IPS-20b (cell line): ENCODE data around the gene MCF2L2.

Experiments used
- H3K27ac ChIP-seq: one replicate; pipeline ENCODE4 v1.5.1; 2013; ENCODE audit warnings: low read length
- H3K27me3 ChIP-seq: 2 replicates; pipeline ENCODE4 v1.6.1; 2013; ENCODE audit warnings: mild to moderate bottlenecking, low read length, inconsistent platforms; ENCODE audit not compliant: insufficient read depth
- H3K36me3 ChIP-seq: 2 replicates; pipeline ENCODE4 v1.6.1; 2013; ENCODE audit warnings: low read depth, mild to moderate bottlenecking, inconsistent platforms, low read length, moderate library complexity; ENCODE audit not compliant: insufficient read depth
- H3K4me1 ChIP-seq: 2 replicates; pipeline ENCODE4 v1.6.1; 2013; ENCODE audit warnings: mild to moderate bottlenecking, control low read depth, inconsistent platforms, low read length, moderate library complexity; ENCODE audit not compliant: insufficient read depth
- H3K4me3 ChIP-seq: 2 replicates; pipeline ENCODE4 v1.5.1; 2013; ENCODE audit warnings: mild to moderate bottlenecking, low read length, inconsistent platforms
- H3K9ac ChIP-seq: 2 replicates; pipeline ENCODE4 v1.6.1; 2013; ENCODE audit warnings: low read depth, mild to moderate bottlenecking, inconsistent platforms, low read length, moderate library complexity
- H3K9me3 ChIP-seq: 2 replicates; pipeline ENCODE4 v1.6.1; 2013; ENCODE audit warnings: mild to moderate bottlenecking, low read depth, low read length, inconsistent platforms; ENCODE audit not compliant: insufficient read depth

Gene MCF2L2

DNA sequence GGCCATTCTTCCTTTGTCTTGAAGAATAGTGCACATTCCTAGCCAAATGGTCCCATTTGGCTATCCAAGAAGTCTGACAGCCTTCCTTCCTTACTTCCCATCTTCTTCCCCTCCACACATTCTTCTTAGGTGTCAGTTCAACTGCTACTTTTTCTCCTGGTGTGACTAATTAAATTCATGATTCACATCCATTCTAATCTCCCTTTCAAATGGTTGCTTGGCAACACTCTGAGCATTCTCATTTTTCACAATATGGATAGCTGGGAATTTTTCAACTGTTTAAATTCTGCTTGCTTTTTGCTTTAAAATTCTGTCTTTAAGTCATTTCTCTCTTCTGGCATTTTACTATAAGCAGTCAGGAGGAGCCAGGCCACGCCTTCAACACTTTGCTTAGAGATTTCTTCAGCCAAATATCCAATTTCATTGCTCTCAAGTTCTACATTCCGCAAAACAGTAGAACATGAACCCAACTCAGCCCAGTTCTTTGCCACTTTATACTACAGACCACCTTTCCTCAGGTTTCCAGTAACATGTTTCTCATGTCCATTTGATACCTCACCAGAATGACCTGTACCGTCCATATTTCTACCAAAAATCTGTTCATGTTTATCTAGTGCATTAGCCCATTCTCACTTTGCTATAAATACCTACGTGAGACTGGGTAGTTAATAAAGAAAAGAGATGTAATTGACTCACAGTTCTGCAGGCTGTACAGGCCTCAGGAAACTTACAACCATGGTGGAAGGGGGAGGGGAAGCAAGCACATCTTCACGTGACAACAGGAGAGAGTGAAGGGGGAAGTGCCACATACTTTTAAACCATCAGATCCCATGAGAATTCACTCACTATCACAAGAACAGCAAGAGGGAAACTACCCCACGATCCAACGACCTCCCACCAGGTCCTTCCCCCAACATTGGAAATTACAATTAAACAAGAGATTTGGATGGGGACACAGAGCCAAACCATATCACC lies 31.9 kb upstream of the MCF2L2 start:
- Histone ChIP-seq H3K9ac (no peak overlapping the region), H3K27me3 (no peaks in the 10 kb centered on the region), H3K36me3 (peaks cover 2% of the 10 kb centered on the region), H3K9me3 (no peaks in the 10 kb centered on the region), H3K4me3 (no peak overlapping the region), H3K4me1 (peaks cover 5% of the 10 kb centered on the region; the same call in 1 of the 2 replicates), H3K27ac (no peak overlapping the region)

- H3K4me3 ChIP-seq, result no peak overlapping the region
- no peaks in the 10 kb centered on the region for H3K27me3 ChIP-seq
- H3K36me3 ChIP-seq, result peaks cover 33% of the 10 kb centered on the region
- no peak overlapping the region for H3K27ac ChIP-seq
- no peak overlapping the region for H3K9ac ChIP-seq
- H3K4me1 ChIP-seq, result peaks cover 5% of the 10 kb centered on the region; the same call in 1 of the 2 replicates
- no peaks in the 10 kb centered on the region for H3K9me3 ChIP-seq
These were observed 26.7 kb upstream of the MCF2L2 start for GRCh38 chr3:183455089-183455488.

DNA sequence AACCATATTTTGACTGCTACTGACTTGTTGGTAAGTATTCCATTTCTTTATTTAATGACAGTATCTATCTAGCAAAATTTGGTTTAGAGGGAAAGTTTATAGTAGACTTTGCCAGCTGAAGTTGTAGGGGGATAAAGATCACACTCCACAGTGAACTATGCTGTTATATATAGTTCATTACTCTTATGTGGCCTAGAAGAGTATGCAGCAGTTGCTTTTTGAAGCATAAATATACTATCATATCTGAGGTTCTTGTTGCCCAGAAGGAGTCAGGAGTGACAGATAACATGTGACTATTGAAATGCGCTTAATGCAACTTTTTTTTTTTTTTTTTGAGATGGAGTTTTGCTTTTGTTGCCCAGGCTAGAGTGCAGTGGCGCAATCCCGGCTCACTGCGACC lies 25.6 kb upstream of the MCF2L2 start:
- Histone ChIP-seq H3K4me1 (no peaks in the 10 kb centered on the region), H3K36me3 (peaks cover 33% of the 10 kb centered on the region), H3K4me3 (no peak overlapping the region), H3K27ac (no peak overlapping the region), H3K9me3 (no peaks in the 10 kb centered on the region), H3K27me3 (no peaks in the 10 kb centered on the region), H3K9ac (no peak overlapping the region)

DNA sequence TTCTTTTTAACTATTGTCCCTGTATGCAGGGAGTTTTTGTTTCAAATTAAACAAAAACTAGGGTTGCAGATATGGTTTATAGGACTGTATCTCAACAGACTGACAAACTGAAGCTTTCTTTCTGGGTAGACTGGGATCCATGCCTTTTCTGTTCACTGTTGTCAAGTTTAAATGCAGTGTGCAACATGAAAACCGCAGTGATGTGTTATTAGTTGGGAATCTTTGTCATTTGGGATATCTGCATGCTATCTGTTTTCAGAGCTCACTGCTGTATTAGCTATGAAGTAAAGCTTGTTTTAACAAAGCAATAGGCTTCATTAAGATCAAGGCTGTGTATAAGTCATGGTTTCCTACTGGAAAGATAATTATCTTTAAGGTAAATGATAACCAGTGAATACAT lies 21.4 kb upstream of the MCF2L2 start:
- Histone ChIP-seq H3K9ac (no peak overlapping the region), H3K4me1 (peaks cover 9% of the 10 kb centered on the region; the same call in 1 of the 2 replicates), H3K27me3 (no peaks in the 10 kb centered on the region), H3K9me3 (peaks cover under 1% of the 10 kb centered on the region; the same call in 1 of the 2 replicates), H3K4me3 (peak overlapping the region; percentile 89), H3K36me3 (peaks cover 25% of the 10 kb centered on the region), H3K27ac (no peak overlapping the region)

GRCh38 chr3:183449391-183449790 lies 21.0 kb upstream of the MCF2L2 start:
- Histone ChIP-seq H3K27me3 (no peaks in the 10 kb centered on the region), H3K9ac (no peak overlapping the region), H3K27ac (no peak overlapping the region), H3K4me3 (peak overlapping the region; percentile 89), H3K9me3 (peaks cover 4% of the 10 kb centered on the region; the same call in 1 of the 2 replicates), H3K36me3 (peaks cover 23% of the 10 kb centered on the region), H3K4me1 (peaks cover 9% of the 10 kb centered on the region; the same call in 1 of the 2 replicates)

DNA sequence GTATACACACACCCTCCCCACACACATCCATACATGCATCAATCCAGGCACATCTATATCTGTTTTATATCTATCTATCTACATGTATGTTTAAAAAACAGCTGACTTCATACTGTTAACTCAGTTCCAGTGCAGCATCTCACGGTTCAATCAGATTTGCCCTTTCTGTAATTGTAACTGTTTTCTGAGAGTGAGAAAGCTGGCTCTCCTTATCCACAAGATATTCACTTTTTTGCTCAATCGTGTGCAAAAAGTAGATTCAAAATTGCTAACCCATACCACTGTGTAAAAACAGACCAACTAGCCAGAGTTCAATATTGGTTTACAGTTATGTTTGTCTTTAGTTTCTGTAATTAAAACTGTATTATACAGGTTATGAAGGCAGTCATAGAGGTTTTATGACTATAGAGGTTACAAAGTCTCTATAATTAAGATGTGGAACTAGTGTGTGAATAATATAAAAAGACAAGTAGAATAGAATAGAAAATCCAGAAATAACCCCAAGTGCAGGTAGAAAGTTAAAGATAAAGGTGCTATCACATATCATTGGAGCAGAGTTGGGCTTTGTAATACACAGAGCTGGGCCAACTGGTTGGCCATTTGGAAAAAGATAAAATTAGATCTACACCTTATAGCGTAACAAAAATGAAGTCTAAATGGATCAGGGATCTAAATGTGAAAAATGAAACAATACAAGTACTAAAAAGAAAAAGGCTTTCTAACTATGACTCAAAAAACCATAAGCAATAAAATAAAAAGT lies 20.1 kb upstream of the MCF2L2 start:
- Histone ChIP-seq H3K4me1 (peaks cover 9% of the 10 kb centered on the region; the same call in 1 of the 2 replicates), H3K36me3 (peaks cover 16% of the 10 kb centered on the region), H3K4me3 (peak overlapping the region; percentile 89), H3K27me3 (no peaks in the 10 kb centered on the region), H3K9me3 (peaks cover 12% of the 10 kb centered on the region; the same call in 1 of the 2 replicates), H3K9ac (peak overlapping the region; percentile 78; the same call in 1 of the 2 replicates), H3K27ac (no peak overlapping the region)

- H3K4me3 ChIP-seq, result peak overlapping the region; percentile 89
- H3K4me1 ChIP-seq, result peaks cover 9% of the 10 kb centered on the region; the same call in 1 of the 2 replicates
- peak overlapping the region; percentile 12 for H3K27ac ChIP-seq
- peaks cover 5% of the 10 kb centered on the region; the same call in 1 of the 2 replicates for H3K36me3 ChIP-seq
- H3K27me3 ChIP-seq, result no peaks in the 10 kb centered on the region
- peaks cover 15% of the 10 kb centered on the region; the same call in 1 of the 2 replicates for H3K9me3 ChIP-seq
- peak overlapping the region; percentile 78 for H3K9ac ChIP-seq
These were observed 19.0 kb upstream of the MCF2L2 start for GRCh38 chr3:183447206-183448001.

DNA sequence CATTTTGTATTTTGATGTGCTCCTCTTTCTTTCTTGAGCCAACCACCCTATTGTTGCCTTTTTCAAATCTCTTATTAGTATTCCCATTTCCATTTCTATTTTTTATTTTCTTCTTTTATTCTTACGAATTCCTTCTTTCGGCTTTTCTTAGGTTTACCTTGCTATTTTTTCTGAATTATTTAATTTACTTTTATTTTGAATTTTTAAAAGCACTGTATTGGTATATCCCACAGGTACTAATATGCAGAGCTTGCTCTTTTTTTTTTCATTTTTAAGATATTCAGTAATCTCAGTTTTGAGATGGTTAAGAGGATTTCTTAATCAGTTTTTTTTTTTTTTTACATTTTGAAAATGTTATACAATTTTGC lies 18.4 kb upstream of the MCF2L2 start:
- peaks cover 15% of the 10 kb centered on the region; the same call in 1 of the 2 replicates for H3K9me3 ChIP-seq
- peak overlapping the region; percentile 12 for H3K27ac ChIP-seq
- peak overlapping the region; percentile 78; the same call in 1 of the 2 replicates for H3K9ac ChIP-seq
- H3K27me3 ChIP-seq, result no peaks in the 10 kb centered on the region
- no peaks in the 10 kb centered on the region for H3K36me3 ChIP-seq
- peaks cover 9% of the 10 kb centered on the region; the same call in 1 of the 2 replicates for H3K4me1 ChIP-seq
- H3K4me3 ChIP-seq, result peak overlapping the region; percentile 89

- no peak overlapping the region for H3K9ac ChIP-seq
- H3K27ac ChIP-seq, result no peak overlapping the region
These were observed 16.3 kb upstream of the MCF2L2 start for GRCh38 chr3:183444748-183445147.

DNA sequence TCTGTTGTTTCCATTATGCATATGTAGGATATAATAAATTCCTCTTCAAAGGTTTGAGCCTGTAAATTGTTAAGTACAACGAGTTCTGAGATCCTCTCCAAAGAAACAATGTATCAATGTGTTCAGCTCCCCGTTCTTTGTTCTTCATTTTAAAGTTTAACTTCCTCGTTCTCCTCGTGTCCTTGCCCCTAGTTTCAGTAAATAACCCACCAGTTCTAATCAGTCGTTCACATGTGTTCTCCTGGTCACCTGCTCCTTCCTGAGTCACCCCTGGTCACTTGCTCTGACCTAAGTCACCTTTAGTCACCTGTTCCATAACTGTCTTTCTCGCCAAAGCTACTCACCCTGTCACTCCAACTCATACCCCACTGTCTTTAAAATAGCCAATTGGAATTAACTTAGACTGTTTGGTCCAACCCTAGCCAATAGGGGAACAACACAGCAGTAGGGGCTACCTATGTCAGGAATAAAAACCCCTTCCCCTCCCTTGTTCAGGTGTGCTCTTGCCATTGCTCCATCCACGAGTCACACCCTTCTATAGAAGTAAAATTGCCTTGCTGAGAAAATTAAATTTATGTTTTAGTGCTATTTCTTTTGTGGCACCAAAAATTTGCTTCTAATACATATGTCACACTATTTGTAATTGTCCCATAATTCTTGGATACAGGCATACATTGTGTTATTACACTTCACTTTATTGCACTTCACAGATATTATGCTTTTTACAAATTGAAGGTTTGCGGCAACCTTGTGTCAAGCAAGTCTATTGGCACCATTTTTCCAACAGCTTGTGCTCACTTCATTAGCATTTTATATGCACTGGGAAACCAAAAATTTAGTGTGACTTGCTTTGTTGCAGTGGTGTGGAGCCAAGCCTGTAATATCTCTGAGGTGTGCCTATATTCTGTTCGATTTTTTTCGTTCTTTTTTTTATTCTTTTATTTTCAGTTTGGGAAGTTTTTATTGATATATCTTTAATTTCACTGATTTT lies 15.3 kb upstream of the MCF2L2 start:
- Histone ChIP-seq H3K4me1 (peaks cover 9% of the 10 kb centered on the region; the same call in 1 of the 2 replicates), H3K27ac (no peak overlapping the region), H3K27me3 (no peaks in the 10 kb centered on the region), H3K4me3 (no peak overlapping the region), H3K36me3 (no peaks in the 10 kb centered on the region), H3K9me3 (peaks cover 15% of the 10 kb centered on the region; the same call in 1 of the 2 replicates), H3K9ac (no peak overlapping the region)

More at GRCh38 chr3:183444748-183445147, 16.3 kb upstream of the MCF2L2 start:
- Histone ChIP-seq H3K36me3 (no peaks in the 10 kb centered on the region), H3K4me1 (peaks cover 9% of the 10 kb centered on the region; the same call in 1 of the 2 replicates), H3K9me3 (peaks cover 15% of the 10 kb centered on the region; the same call in 1 of the 2 replicates), H3K4me3 (no peak overlapping the region), H3K27me3 (no peaks in the 10 kb centered on the region)
